ENCODE results near the gene RP9. TPM values are rescaled to one million over a fixed set of nuclear protein-coding genes. Genes with fewer than 3 reads are reported as not detected.
A peak's percentile ranks its signal among the peaks of the same experiment; 100 is the strongest.

The RP9 gene
- total RNA-seq: 10 to 100 TPM; 11.6 to 14.0 TPM

- DNase-seq: peak; percentile 83
- no peaks in the 10 kb centered on the region for H3K36me3 Mint-ChIP-seq
- ChIA-PET CTCF (interaction anchor here (0.6 to 3.7 kb wide), 31 partner anchors 11 to 464 kb away, joined by 3 to 56 read pairs (median 4); partner anchors contain the start of genes BBS9, KBTBD2 and NT5C3A), POLR2A (interaction anchor here (0.8 to 2.4 kb wide), 4 partner anchors 20 to 218 kb away, joined by 3 to 13 read pairs (median 5); partner anchors contain the start of genes BBS9, KBTBD2 and NT5C3A)
- H3K9me3 Mint-ChIP-seq: no peaks in the 10 kb centered on the region
- H3K4me1 Mint-ChIP-seq (ENCODE audit: low read depth): peaks cover 36% of the 10 kb centered on the region
- peaks cover 2% of the 10 kb centered on the region for H3K27me3 Mint-ChIP-seq
- peak within 1 kb of the TSS; percentile 40 for H3K27ac Mint-ChIP-seq
- H3K4me3 Mint-ChIP-seq: peak within 1 kb of the TSS; percentile 90
- intact Hi-C loops (cut with micrococcal nuclease): loop anchor here (1.0 to 2.0 kb wide), 6 partner anchors 20 to 618 kb away; partner anchors contain the start of genes BBS9, KBTBD2 and LSM5
Measured at GRCh38 chr7:33109005-33109757, at the start of gene RP9. Gene RP9 (minus strand): TSS chr7:33109404. CDS start chr7:33109372, 32 bp downstream.

- Mint-ChIP-seq H3K27ac (no peak overlapping the region), H3K4me1 (ENCODE audit: low read depth) (peaks cover 5% of the 10 kb centered on the region), H3K27me3 (no peaks in the 10 kb centered on the region), H3K36me3 (peaks cover 31% of the 10 kb centered on the region), H3K4me3 (no peak overlapping the region), H3K9me3 (peaks cover 4% of the 10 kb centered on the region)
- intact Hi-C loops (cut with micrococcal nuclease): no loop called here
- DNase-seq: no peak
- POLR2A ChIA-PET: no interaction called here
- CTCF ChIA-PET: no interaction called here
Measured at GRCh38 chr7:33157781-33158180, 48.6 kb upstream of the RP9 start.

GRCh38 chr7:33157311-33157710 is 48.1 kb upstream of the RP9 start:
- intact Hi-C loops (cut with micrococcal nuclease): no loop called here
- no peak for DNase-seq
- Mint-ChIP-seq H3K36me3 (peaks cover 27% of the 10 kb centered on the region), H3K4me3 (no peak overlapping the region), H3K4me1 (ENCODE audit: low read depth) (peaks cover 5% of the 10 kb centered on the region), H3K9me3 (peaks cover 4% of the 10 kb centered on the region), H3K27ac (no peak overlapping the region), H3K27me3 (no peaks in the 10 kb centered on the region)
- CTCF ChIA-PET: no interaction called here
- POLR2A ChIA-PET: no interaction called here

GRCh38 chr7:33156441-33156840 is 47.2 kb upstream of the RP9 start:
- Mint-ChIP-seq H3K4me3 (no peak overlapping the region), H3K9me3 (no peaks in the 10 kb centered on the region), H3K36me3 (peaks cover 21% of the 10 kb centered on the region), H3K27ac (no peak overlapping the region), H3K4me1 (ENCODE audit: low read depth) (peaks cover 5% of the 10 kb centered on the region), H3K27me3 (no peaks in the 10 kb centered on the region)
- CTCF ChIA-PET: no interaction called here
- POLR2A ChIA-PET: no interaction called here
- no peak for DNase-seq
- intact Hi-C loops (cut with micrococcal nuclease): no loop called here

GRCh38 chr7:33155811-33156210 is 46.6 kb upstream of the RP9 start:
- Mint-ChIP-seq H3K27ac (no peak overlapping the region), H3K9me3 (no peaks in the 10 kb centered on the region), H3K4me1 (ENCODE audit: low read depth) (peaks cover 5% of the 10 kb centered on the region), H3K36me3 (peaks cover 17% of the 10 kb centered on the region), H3K4me3 (no peak overlapping the region), H3K27me3 (no peaks in the 10 kb centered on the region)
- ChIA-PET POLR2A (no interaction called here), CTCF (no interaction called here)
- no peak for DNase-seq
- intact Hi-C loops (cut with micrococcal nuclease): no loop called here

GRCh38 chr7:33152087-33152486 is 42.9 kb upstream of the RP9 start:
- Mint-ChIP-seq H3K4me1 (ENCODE audit: low read depth) (peaks cover 5% of the 10 kb centered on the region), H3K36me3 (peaks cover 7% of the 10 kb centered on the region), H3K27me3 (no peaks in the 10 kb centered on the region), H3K27ac (no peak overlapping the region), H3K9me3 (no peaks in the 10 kb centered on the region), H3K4me3 (no peak overlapping the region)
- intact Hi-C loops (cut with micrococcal nuclease): no loop called here
- ChIA-PET POLR2A (no interaction called here), CTCF (interaction anchor here (0.9 kb wide), 1 partner anchor 44 kb away, joined by 3 read pairs; no protein-coding TSS in a partner anchor)
- DNase-seq: no peak

GRCh38 chr7:33145156-33145555 is 36.0 kb upstream of the RP9 start:
- H3K4me1 Mint-ChIP-seq (ENCODE audit: low read depth): peaks cover 5% of the 10 kb centered on the region
- no peaks in the 10 kb centered on the region for H3K27me3 Mint-ChIP-seq
- DNase-seq: no peak
- H3K4me3 Mint-ChIP-seq: no peak overlapping the region
- ChIA-PET POLR2A (no interaction called here), CTCF (no interaction called here)
- no peak overlapping the region for H3K27ac Mint-ChIP-seq
- peaks cover 7% of the 10 kb centered on the region for H3K36me3 Mint-ChIP-seq
- intact Hi-C loops (cut with micrococcal nuclease): no loop called here
- peaks cover 5% of the 10 kb centered on the region for H3K9me3 Mint-ChIP-seq

- H3K4me3 Mint-ChIP-seq: no peak overlapping the region
- CTCF ChIA-PET: no interaction called here
Measured at GRCh38 chr7:33143996-33144718, 35.0 kb upstream of the RP9 start.

GRCh38 chr7:33142585-33142984 is 33.4 kb upstream of the RP9 start:
- intact Hi-C loops (cut with micrococcal nuclease): no loop called here
- no peak overlapping the region for H3K4me3 Mint-ChIP-seq
- peaks cover 5% of the 10 kb centered on the region for H3K4me1 Mint-ChIP-seq (ENCODE audit: low read depth)
- no peaks in the 10 kb centered on the region for H3K27me3 Mint-ChIP-seq
- ChIA-PET POLR2A (no interaction called here), CTCF (no interaction called here)
- H3K9me3 Mint-ChIP-seq: peaks cover 5% of the 10 kb centered on the region
- peaks cover 7% of the 10 kb centered on the region for H3K36me3 Mint-ChIP-seq
- DNase-seq: no peak
- H3K27ac Mint-ChIP-seq: no peak overlapping the region

More at GRCh38 chr7:33143996-33144718, 35.0 kb upstream of the RP9 start:
- peaks cover 5% of the 10 kb centered on the region for H3K9me3 Mint-ChIP-seq
- POLR2A ChIA-PET: no interaction called here
- H3K4me1 Mint-ChIP-seq (ENCODE audit: low read depth): peaks cover 5% of the 10 kb centered on the region
- intact Hi-C loops (cut with micrococcal nuclease): no loop called here
- H3K36me3 Mint-ChIP-seq: peaks cover 7% of the 10 kb centered on the region
- no peak overlapping the region for H3K27ac Mint-ChIP-seq
- H3K27me3 Mint-ChIP-seq: no peaks in the 10 kb centered on the region
- DNase-seq: no peak

- Mint-ChIP-seq H3K36me3 (peaks cover 11% of the 10 kb centered on the region), H3K9me3 (peaks cover 12% of the 10 kb centered on the region), H3K4me1 (ENCODE audit: low read depth) (peaks cover 2% of the 10 kb centered on the region), H3K27me3 (no peaks in the 10 kb centered on the region), H3K27ac (no peak overlapping the region), H3K4me3 (no peak overlapping the region)
- intact Hi-C loops (cut with micrococcal nuclease): no loop called here
- DNase-seq: no peak
- ChIA-PET CTCF (no interaction called here), POLR2A (no interaction called here)
Measured at GRCh38 chr7:33137103-33137502, 27.9 kb upstream of the RP9 start.

GRCh38 chr7:33130184-33130583 is 21.0 kb upstream of the RP9 start:
- Mint-ChIP-seq H3K9me3 (peaks cover 5% of the 10 kb centered on the region), H3K27ac (peak overlapping the region; percentile 78), H3K4me1 (ENCODE audit: low read depth) (peaks cover 18% of the 10 kb centered on the region), H3K27me3 (no peaks in the 10 kb centered on the region), H3K36me3 (peaks cover 5% of the 10 kb centered on the region), H3K4me3 (peak overlapping the region; percentile 96)
- intact Hi-C loops (cut with micrococcal nuclease): no loop called here
- peak; percentile 29 for DNase-seq
- CTCF ChIA-PET: interaction anchor here (4.2 kb wide), 1 partner anchor 21 kb away, joined by 24 read pairs; the partner anchor contains the start of gene RP9
- POLR2A ChIA-PET: interaction anchor here (1.0 to 1.1 kb wide), 2 partner anchors 20 to 68 kb away, joined by 3 read pairs; partner anchors contain the start of gene NT5C3A

GRCh38 chr7:33129806-33130153 is 20.6 kb upstream of the RP9 start:
- peaks cover 18% of the 10 kb centered on the region for H3K4me1 Mint-ChIP-seq (ENCODE audit: low read depth)
- DNase-seq: no peak
- intact Hi-C loops (cut with micrococcal nuclease): loop anchor here (1.0 to 5.0 kb wide), 4 partner anchors 20 to 637 kb away; partner anchors contain the start of genes LSM5 and RP9
- CTCF ChIA-PET: interaction anchor here (4.2 kb wide), 1 partner anchor 21 kb away, joined by 24 read pairs; the partner anchor contains the start of gene RP9
- H3K27ac Mint-ChIP-seq: peak overlapping the region; percentile 78
- peak overlapping the region; percentile 96 for H3K4me3 Mint-ChIP-seq
- POLR2A ChIA-PET: interaction anchor here (1.0 to 1.1 kb wide), 2 partner anchors 20 to 67 kb away, joined by 3 read pairs; partner anchors contain the start of gene NT5C3A
- H3K36me3 Mint-ChIP-seq: peaks cover 5% of the 10 kb centered on the region
- peaks cover 5% of the 10 kb centered on the region for H3K9me3 Mint-ChIP-seq
- H3K27me3 Mint-ChIP-seq: no peaks in the 10 kb centered on the region
